ENCODE data around the gene DNAJC24.

Gene DNAJC24

DNA sequence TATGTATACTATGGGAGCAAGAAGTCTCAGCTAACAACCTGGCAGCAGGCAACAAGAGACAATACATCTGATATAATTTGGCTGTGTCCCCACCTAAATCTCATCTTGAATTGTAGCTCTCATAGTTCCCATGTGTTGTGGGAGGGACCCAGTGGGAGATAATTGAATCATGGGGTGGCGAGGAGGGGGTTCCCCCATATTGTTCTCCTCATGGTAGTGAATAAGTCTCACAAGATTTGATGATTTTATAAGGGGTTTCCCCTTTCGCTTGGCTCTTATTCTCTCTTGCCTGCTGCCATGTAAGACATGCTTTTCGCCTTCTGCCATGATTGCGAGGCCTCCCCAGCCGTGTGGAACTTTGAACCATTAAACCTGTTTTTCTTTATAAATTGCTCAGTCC lies 6.2 kb downstream of the DNAJC24 start:
- Histone ChIP-seq H3K36me3 (ENCODE audit: insufficient read depth, insufficient read length, low read length) (peaks cover 6% of the 10 kb centered on the region), H3K4me1 (ENCODE audit: insufficient read depth, insufficient read length) (no peaks in the 10 kb centered on the region), H3K9me3 (ENCODE audit: insufficient read depth, low read length) (no peaks in the 10 kb centered on the region), H3K27me3 (ENCODE audit: insufficient read depth, insufficient read length) (no peaks in the 10 kb centered on the region), H3K9ac (ENCODE audit: insufficient read length, low read depth) (no peak overlapping the region), H3K4me3 (ENCODE audit: insufficient read length, low read depth) (no peak overlapping the region)
- TF ChIP-seq YY1 (IDR thresholded peaks at IDR 0.05; ENCODE audit: insufficient read depth, insufficient read length): no peak
- no peak for TF ChIP-seq ZNF274 (IDR thresholded peaks at IDR 0.05; ENCODE audit: low read depth, low read length)
- no peak for TF ChIP-seq SUZ12 (IDR thresholded peaks at IDR 0.05; ENCODE audit: extremely low read depth, insufficient read depth, insufficient read length)
- no peak for DNase-seq (ENCODE audit: low read depth, low spot score)

DNA sequence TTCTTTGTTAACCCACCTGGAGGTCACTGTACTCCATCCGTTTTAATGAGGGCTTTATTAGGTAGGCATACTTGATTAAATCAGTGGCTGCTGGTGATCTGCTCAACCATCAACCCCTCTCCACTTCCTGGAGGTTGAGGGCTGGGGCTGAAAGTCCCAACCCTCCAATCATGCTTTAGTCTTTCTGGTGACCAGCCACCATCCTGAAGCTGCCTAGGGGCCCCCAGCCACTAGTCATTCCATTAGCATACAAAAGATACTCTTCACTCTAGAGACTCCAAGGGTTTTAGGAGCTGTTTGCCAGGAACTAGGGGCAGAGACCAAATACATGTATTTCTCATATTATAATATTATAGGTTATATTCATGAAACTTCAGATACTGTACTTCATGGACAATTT lies 13.5 kb downstream of the DNAJC24 start:
- H3K27me3 ChIP-seq (ENCODE audit: insufficient read depth, insufficient read length): no peaks in the 10 kb centered on the region
- H3K4me3 ChIP-seq (ENCODE audit: insufficient read length, low read depth): no peak overlapping the region
- no peaks in the 10 kb centered on the region for H3K4me1 ChIP-seq (ENCODE audit: insufficient read depth, insufficient read length)
- H3K9me3 ChIP-seq (ENCODE audit: insufficient read depth, low read length): no peaks in the 10 kb centered on the region; the same call in 1 of the 2 replicates
- no peak overlapping the region for H3K9ac ChIP-seq (ENCODE audit: insufficient read length, low read depth)
- DNase-seq (ENCODE audit: low read depth, low spot score): no peak
- no peak for TF ChIP-seq ZNF274 (IDR thresholded peaks at IDR 0.05; ENCODE audit: low read depth, low read length)
- TF ChIP-seq SUZ12 (IDR thresholded peaks at IDR 0.05; ENCODE audit: extremely low read depth, insufficient read depth, insufficient read length): no peak
- no peak for TF ChIP-seq YY1 (IDR thresholded peaks at IDR 0.05; ENCODE audit: insufficient read depth, insufficient read length)
- peaks cover 9% of the 10 kb centered on the region for H3K36me3 ChIP-seq (ENCODE audit: insufficient read depth, insufficient read length, low read length)

DNA sequence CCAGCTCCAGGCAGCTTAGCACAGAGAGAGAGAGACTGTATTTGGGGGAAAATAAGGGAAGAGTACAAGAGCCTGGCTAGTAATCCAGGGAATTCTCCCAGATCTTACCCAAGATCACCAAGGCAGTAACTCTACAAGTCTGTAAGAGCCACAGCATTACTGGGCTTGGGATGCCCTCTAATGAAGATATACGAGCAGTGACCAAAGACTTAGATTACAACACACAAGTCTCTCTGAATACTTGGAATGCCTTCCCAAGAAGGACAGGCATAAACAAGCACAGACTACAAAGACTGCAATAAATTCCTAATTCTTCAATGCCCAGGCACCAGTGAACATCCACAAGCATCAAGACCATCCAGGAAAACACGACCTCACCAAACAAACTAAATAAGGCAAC lies 17.7 kb downstream of the DNAJC24 start:
- Histone ChIP-seq H3K9ac (ENCODE audit: insufficient read length, low read depth) (no peak overlapping the region), H3K36me3 (ENCODE audit: insufficient read depth, insufficient read length, low read length) (peaks cover 3% of the 10 kb centered on the region), H3K4me3 (ENCODE audit: insufficient read length, low read depth) (no peak overlapping the region), H3K27me3 (ENCODE audit: insufficient read depth, insufficient read length) (no peaks in the 10 kb centered on the region), H3K9me3 (ENCODE audit: insufficient read depth, low read length) (no peaks in the 10 kb centered on the region; the same call in 1 of the 2 replicates), H3K4me1 (ENCODE audit: insufficient read depth, insufficient read length) (no peaks in the 10 kb centered on the region)
- DNase-seq (ENCODE audit: low read depth, low spot score): peak; percentile 11
- TF ChIP-seq SUZ12 (IDR thresholded peaks at IDR 0.05; ENCODE audit: extremely low read depth, insufficient read depth, insufficient read length): no peak
- no peak for TF ChIP-seq YY1 (IDR thresholded peaks at IDR 0.05; ENCODE audit: insufficient read depth, insufficient read length)
- no peak for TF ChIP-seq ZNF274 (IDR thresholded peaks at IDR 0.05; ENCODE audit: low read depth, low read length)

DNA sequence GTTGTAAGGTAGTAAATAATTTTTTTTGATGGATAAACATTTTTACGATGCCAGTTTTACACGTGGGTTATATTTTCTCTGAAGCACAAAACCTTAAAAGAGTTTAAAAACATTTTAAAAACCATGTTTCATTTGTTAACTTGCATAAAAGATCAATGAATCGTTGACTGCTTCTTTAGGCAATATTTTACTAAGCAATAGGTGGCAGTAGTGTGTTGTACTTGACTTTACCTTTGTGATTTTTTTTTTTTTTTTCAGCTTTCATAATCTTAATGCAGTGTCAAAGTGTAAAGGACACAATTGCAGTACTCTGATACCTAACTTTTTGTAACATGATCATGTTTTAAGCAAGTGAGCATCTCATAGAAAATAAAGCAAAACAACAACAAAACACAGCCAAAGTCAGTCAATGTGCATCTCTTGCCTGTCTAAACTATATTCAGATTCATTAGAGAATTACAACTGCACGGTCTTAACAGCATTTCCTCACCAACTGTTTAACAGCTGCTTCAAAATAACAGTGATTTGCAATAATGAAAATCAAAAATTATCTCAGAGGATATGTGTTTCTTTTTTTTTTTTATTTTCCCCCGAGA lies 27.7 kb downstream of the DNAJC24 start:
- DNase-seq (ENCODE audit: low read depth, low spot score): no peak
- H3K4me3 ChIP-seq (ENCODE audit: insufficient read length, low read depth): no peak overlapping the region
- no peaks in the 10 kb centered on the region for H3K4me1 ChIP-seq (ENCODE audit: insufficient read depth, insufficient read length)
- H3K36me3 ChIP-seq (ENCODE audit: insufficient read depth, insufficient read length, low read length): peaks cover 9% of the 10 kb centered on the region
- 0 out of 2 replicates have a peak, but pooled peaks cover 5% of the 10 kb centered on the region for H3K9me3 ChIP-seq (ENCODE audit: insufficient read depth, low read length)
- no peaks in the 10 kb centered on the region for H3K27me3 ChIP-seq (ENCODE audit: insufficient read depth, insufficient read length)
- no peak for TF ChIP-seq YY1 (IDR thresholded peaks at IDR 0.05; ENCODE audit: insufficient read depth, insufficient read length)
- TF ChIP-seq ZNF274 (IDR thresholded peaks at IDR 0.05; ENCODE audit: low read depth, low read length): no peak
- no peak for TF ChIP-seq SUZ12 (IDR thresholded peaks at IDR 0.05; ENCODE audit: extremely low read depth, insufficient read depth, insufficient read length)
- no peak overlapping the region for H3K9ac ChIP-seq (ENCODE audit: insufficient read length, low read depth)

DNA sequence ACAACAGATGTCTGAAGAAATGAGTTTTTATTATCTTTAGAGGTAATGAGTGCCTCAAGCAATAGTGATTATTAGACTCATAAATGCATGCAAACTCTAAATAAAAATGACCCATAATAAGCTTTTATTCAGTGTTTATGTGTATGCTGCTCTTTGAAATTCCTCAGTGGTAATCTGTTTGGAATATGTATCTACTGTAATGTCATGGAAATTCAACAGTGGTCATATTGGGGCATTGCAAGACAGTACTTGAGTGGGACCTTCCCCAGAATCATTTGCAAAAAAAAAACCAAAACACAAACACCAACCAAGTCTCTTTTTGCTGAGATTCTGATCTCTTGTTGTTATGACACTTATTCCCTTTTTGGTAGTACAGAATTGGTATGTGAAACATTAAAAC lies 35.0 kb downstream of the DNAJC24 start:
- no peaks in the 10 kb centered on the region for H3K4me1 ChIP-seq (ENCODE audit: insufficient read depth, insufficient read length)
- H3K4me3 ChIP-seq (ENCODE audit: insufficient read length, low read depth): no peak overlapping the region
- no peaks in the 10 kb centered on the region for H3K27me3 ChIP-seq (ENCODE audit: insufficient read depth, insufficient read length)
- TF ChIP-seq YY1 (IDR thresholded peaks at IDR 0.05; ENCODE audit: insufficient read depth, insufficient read length) (no peak), ZNF274 (IDR thresholded peaks at IDR 0.05; ENCODE audit: low read depth, low read length) (no peak), SUZ12 (IDR thresholded peaks at IDR 0.05; ENCODE audit: extremely low read depth, insufficient read depth, insufficient read length) (no peak)
- no peak overlapping the region for H3K9ac ChIP-seq (ENCODE audit: insufficient read length, low read depth)
- no peak for DNase-seq (ENCODE audit: low read depth, low spot score)
- no peaks in the 10 kb centered on the region for H3K9me3 ChIP-seq (ENCODE audit: insufficient read depth, low read length)
- peaks cover 8% of the 10 kb centered on the region for H3K36me3 ChIP-seq (ENCODE audit: insufficient read depth, insufficient read length, low read length)

DNA sequence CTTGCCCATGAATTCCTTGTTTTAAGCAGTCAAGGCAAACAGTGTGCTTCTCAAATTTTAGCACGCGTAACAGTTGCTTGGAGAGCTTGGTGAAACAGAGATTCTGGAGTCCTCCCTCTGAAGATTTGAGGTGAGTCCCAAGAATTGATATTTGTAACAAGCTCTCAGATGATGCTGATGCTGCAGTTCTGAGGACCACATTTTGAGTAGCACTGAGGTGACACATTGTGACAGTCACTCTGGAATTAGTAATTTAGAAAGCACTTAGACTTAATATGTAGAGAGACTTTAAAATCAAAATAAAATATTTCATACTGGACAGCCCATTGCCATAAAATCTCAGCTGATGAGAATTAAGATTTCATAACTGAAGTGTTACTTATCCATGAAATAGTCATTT lies 38.5 kb downstream of the DNAJC24 start:
- no peak for DNase-seq (ENCODE audit: low read depth, low spot score)
- Histone ChIP-seq H3K36me3 (ENCODE audit: insufficient read depth, insufficient read length, low read length) (peaks cover 6% of the 10 kb centered on the region), H3K4me1 (ENCODE audit: insufficient read depth, insufficient read length) (no peaks in the 10 kb centered on the region), H3K9ac (ENCODE audit: insufficient read length, low read depth) (no peak overlapping the region), H3K4me3 (ENCODE audit: insufficient read length, low read depth) (no peak overlapping the region), H3K9me3 (ENCODE audit: insufficient read depth, low read length) (no peaks in the 10 kb centered on the region), H3K27me3 (ENCODE audit: insufficient read depth, insufficient read length) (no peaks in the 10 kb centered on the region)
- TF ChIP-seq SUZ12 (IDR thresholded peaks at IDR 0.05; ENCODE audit: extremely low read depth, insufficient read depth, insufficient read length) (no peak), YY1 (IDR thresholded peaks at IDR 0.05; ENCODE audit: insufficient read depth, insufficient read length) (no peak), ZNF274 (IDR thresholded peaks at IDR 0.05; ENCODE audit: low read depth, low read length) (no peak)

DNA sequence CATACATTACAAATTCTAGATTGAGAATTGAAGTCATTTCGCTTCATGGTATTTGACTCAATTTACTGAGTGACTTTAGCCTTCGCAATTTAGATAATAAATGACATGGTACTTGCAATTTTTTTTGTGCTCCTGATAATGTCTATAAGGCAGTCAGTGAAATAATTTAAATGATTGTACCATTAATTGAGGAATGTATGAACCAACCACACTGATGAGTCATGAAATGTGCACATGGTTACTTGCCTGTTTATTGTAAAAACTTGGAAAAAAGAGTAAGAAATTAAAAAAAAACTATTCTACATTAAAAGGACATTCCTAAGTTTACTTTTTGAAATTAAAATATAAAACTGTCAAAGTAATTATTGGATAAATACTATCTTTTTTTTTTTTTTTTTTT lies 43.3 kb downstream of the DNAJC24 start:
- TF ChIP-seq SUZ12 (IDR thresholded peaks at IDR 0.05; ENCODE audit: extremely low read depth, insufficient read depth, insufficient read length) (no peak), YY1 (IDR thresholded peaks at IDR 0.05; ENCODE audit: insufficient read depth, insufficient read length) (no peak), ZNF274 (IDR thresholded peaks at IDR 0.05; ENCODE audit: low read depth, low read length) (no peak)
- Histone ChIP-seq H3K27me3 (ENCODE audit: insufficient read depth, insufficient read length) (no peaks in the 10 kb centered on the region), H3K9ac (ENCODE audit: insufficient read length, low read depth) (no peak overlapping the region), H3K4me3 (ENCODE audit: insufficient read length, low read depth) (no peak overlapping the region), H3K36me3 (ENCODE audit: insufficient read depth, insufficient read length, low read length) (peaks cover 18% of the 10 kb centered on the region), H3K4me1 (ENCODE audit: insufficient read depth, insufficient read length) (no peaks in the 10 kb centered on the region), H3K9me3 (ENCODE audit: insufficient read depth, low read length) (no peaks in the 10 kb centered on the region)
- no peak for DNase-seq (ENCODE audit: low read depth, low spot score)

Measured in NT2/D1 (cell line).